CD4-positive, alpha-beta T cell treated with Interleukin-6 for 4 hours (primary cell): ENCODE measurements around the gene CCDC71.
A peak's percentile ranks its signal among the peaks of the same experiment; 100 is the strongest.

ENCODE experiments used
- DNase-seq: peaks from one replicate; pipeline ENCODE4 v3.0.0-alpha.2; 2020; ENCODE audit warnings: mixed read lengths

Gene CCDC71

DNA sequence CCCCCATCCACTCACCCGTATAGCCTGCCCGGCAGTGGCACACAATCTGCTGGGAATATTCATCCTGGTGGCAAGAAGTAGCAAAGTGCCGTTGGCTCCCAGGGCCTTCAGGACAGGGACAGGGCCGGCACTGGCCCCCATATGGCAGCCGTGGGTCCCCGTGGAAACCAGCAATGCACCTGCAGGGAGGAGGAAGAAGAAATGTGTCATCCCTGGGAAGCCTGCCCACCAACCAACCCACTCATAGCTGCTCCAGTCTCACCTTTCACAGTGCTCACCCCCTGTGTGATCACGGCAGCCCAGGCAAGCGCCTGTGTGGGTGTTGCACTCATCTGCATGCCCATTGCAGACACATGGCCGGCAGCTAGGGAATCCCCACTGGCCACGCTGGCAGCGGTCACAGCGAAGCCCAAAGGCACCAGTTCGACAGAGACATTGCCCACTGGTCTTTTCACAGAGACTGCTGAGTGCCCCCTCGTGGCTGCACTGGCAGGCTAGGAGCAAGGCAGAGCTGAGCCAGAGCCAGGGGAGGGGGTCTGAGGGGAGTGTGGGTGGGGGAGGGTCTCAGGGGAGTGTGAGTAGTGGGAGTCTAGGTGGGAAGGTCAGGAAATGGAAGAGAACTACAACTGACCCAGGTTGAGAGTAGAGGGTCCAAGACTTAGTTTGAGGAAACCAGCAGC, 41.0 kb downstream of the CCDC71 start:
- DNase-seq = no peak

- DNase-seq = no peak
Measured at GRCh38 chr3:49124203-49124602, 41.9 kb downstream of the CCDC71 start.

DNA sequence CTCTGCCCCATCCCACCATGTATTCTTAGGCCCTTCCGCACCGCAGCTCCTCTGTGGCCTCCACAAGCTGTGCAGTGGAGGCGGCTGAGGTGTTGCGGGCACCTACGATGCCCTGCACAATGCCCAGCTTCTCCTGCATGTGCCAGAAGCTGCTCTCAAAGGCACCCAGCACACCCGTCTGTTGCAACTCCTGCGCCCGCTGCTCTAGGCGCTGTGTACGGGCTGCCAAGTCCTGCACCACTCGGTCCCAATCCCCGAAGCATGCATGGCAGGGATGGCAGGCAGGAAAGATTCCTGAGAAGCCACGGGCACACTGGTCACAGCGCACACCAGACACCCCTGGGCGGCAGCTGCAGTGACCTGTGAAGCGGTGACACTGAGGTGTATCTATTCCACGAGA, 42.4 kb downstream of the CCDC71 start:
- no peak for DNase-seq

DNA sequence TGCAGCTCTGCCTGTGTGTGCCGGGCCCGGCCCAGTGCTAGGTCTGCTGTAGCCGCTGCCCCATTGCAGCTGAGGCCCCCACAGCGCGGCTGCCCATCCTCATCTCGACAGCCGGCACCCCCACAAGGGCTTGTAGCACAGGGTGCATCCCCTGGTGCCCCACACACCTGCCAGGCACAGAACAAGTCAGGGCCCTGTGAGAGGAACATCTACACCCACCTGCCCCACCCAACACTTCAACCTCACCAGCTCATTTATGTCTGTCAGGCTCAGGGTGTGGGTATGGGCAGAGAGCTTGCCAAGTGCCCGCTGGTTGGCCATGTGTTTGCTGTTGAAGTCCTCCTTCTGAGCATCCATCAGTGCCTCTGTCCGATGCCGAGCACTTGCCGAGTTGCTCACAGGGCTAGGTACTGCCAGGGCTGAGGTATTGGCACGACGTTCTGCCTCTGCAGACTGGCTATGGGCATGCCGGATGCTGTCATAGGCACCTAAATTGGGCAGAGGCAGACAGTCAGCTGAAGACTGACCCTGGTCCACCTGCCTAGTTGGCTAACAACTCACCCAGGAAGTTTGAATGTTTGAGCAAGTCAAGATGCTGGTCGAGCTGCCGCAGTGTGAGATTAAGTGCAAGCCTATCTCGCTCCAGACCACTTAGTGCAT, 43.1 kb downstream of the CCDC71 start:
- no peak for DNase-seq

DNA sequence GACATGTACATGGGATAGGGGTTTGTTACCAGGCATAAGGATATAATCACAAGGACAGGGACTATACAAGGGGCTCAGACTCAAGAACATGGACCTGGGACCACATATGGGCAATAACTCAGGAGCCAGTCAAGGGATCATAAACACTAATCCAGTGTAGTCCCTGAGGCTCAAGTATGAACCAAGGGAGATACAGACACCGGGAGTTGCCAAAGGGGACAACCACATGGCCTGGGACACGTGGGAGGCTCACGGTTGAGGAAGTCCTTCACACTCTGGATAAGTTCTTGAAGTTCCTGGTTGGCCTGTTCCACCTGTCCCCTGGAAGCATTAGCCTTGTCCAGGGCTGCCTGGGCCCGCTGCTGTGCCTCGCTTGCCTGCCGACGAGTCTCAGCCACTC, 43.7 kb downstream of the CCDC71 start:
- DNase-seq = no peak

- DNase-seq = no peak
Measured at GRCh38 chr3:49122022-49122421, 44.1 kb downstream of the CCDC71 start.

GRCh38 chr3:49121132-49121736, 44.9 kb downstream of the CCDC71 start:
- no peak for DNase-seq

- DNase-seq = peak; percentile 98
Measured at GRCh38 chr3:49120438-49121131, 45.5 kb downstream of the CCDC71 start, which contains the start of gene USP19. TSS of gene USP19 (minus strand) at chr3:49120823. CDS start at chr3:49119145, 1,678 bp downstream.

GRCh38 chr3:49120096-49120437, 46.1 kb downstream of the CCDC71 start:
- DNase-seq = no peak

DNA sequence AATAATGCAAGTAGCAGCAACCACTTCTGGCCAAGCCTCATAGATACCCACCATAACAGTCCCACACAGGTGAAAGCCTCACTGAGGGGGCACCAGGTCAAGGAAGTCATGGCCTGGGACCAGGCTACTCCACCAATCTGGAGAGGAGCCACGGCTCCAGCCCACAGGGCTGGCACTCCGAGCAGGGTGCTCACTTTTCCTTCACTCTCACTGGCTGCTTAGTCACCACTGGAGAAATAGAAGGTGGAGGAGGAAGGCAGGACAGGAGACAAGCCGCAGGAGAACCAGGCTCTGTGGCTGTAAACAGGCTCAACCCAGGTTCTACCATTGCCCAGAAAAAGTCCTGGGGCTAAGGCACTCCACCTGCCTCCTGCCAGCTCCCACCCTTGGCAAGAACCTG, 46.7 kb downstream of the CCDC71 start:
- no peak for DNase-seq

- DNase-seq = no peak
Measured at GRCh38 chr3:49119036-49119435, 47.1 kb downstream of the CCDC71 start.
